Pulmonary artery endothelial cell (primary cell): ENCODE data around the gene PCDHA4. TPM values are rescaled to one million over a fixed set of nuclear protein-coding genes. Genes with fewer than 3 reads are reported as not detected.

Experiments used
- DNase-seq: peaks from one replicate; pipeline ENCODE4 v3.0.0-alpha.2; 2011; ENCODE audit warnings: low read depth, low spot score
- total RNA-seq: library from RNA; depleted of rRNA; stranded (reverse); fragments of >200 nt; gene quantifications from 2 replicates; pipeline ENCODE4 v1.2.3, GENCODE V29; 2014

PCDHA4 gene
- total RNA-seq, 1 donor from 2014 or later, result 0.26 TPM

- no peak for DNase-seq
These were observed 49.2 kb downstream of the PCDHA4 start, which contains the start of gene PCDHA10 for GRCh38 chr5:140855772-140856674. Gene PCDHA10, plus strand, starts transcription at chr5:140855897. Its CDS starts 152 bp downstream, at chr5:140856049.

DNA sequence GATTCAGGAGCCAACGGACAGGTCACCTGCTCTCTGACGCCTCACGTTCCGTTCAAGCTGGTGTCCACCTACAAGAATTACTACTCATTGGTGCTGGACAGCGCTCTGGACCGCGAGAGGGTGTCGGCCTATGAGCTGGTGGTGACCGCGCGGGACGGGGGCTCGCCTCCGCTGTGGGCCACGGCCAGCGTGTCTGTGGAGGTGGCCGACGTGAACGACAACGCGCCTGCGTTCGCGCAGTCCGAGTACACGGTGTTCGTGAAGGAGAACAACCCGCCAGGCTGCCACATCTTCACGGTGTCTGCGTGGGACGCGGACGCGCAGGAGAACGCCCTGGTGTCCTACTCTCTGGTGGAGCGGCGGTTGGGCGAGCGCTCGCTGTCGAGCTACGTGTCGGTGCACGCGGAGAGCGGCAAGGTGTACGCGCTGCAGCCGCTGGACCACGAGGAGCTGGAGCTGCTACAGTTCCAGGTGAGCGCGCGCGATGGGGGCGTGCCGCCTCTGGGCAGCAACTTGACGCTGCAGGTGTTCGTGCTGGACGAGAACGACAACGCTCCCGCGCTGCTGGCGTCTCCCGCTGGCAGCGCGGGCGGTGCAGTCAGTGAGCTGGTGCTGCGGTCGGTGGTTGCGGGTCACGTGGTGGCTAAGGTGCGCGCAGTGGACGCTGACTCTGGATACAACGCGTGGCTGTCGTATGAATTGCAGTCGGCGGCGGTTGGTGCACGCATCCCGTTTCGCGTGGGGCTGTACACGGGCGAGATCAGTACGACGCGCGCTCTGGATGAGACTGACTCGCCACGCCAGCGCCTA is 50.5 kb downstream of the PCDHA4 start:
- DNase-seq, result no peak

GRCh38 chr5:140857987-140858240 is 51.0 kb downstream of the PCDHA4 start:
- no peak for DNase-seq

DNA sequence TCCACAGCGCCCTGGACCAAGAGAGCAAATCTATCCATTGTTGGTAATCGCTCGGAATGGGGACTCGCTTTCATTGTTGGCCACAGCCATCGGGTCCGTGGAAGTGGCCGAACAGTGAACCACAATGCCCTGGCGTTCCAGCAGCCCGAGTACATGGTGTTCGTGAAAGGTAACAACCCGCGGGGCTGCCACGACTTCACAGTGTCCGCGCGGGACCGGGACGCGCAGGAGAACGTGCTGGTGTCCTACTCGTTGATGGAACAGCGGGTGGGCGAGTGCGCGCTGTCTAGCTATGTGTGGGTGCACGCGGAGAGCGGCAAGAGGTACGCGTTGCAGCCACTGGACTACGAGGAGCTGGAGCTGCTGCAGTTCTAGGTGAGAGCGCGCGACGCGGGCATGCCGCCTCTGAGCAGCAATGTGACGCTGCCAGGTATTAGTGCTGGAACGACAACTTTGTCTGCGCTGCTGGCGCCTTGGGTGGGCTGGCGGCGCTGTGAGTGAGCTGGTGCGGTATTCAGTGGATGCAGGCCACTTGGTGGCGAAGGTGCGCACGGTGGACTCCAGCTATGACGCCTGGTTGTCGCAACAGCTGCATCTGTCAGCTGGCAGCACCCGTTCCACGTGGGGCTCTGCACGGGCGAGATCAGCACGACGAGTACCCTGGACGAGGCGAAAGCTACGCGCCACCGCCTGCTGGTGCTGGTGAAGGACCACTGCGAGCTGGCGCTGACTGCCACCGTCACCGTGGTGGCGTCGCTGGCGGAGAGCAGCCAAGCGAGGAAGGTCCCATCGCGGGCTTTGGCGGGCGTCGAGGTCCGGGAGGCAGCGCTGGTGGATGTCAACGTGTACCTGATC is 55.8 kb downstream of the PCDHA4 start:
- no peak for DNase-seq

Other genes with a start within 250 kb of the PCDHA4 start
- gene SRA1, start 249.6 kb upstream of the PCDHA4 start, total RNA-seq, result 19.7 and 28.1 TPM in 2 replicates
- 5.1 and 5.5 TPM in 2 replicates for gene APBB3, start 242.5 kb upstream of the PCDHA4 start, total RNA-seq
- 22.6 and 30.7 TPM in 2 replicates for gene SLC35A4, start 242.2 kb upstream of the PCDHA4 start, total RNA-seq
- 0.26 and 0.49 TPM in 2 replicates for gene CD14, start 173.9 kb upstream of the PCDHA4 start, total RNA-seq
- gene TMCO6, start 167.6 kb upstream of the PCDHA4 start, total RNA-seq, result 13.5 and 13.9 TPM in 2 replicates
- 40.1 and 48.5 TPM in 2 replicates for gene NDUFA2, start 159.4 kb upstream of the PCDHA4 start, total RNA-seq
- gene IK, start 159.2 kb upstream of the PCDHA4 start, total RNA-seq, result 77.4 and 95.0 TPM in 2 replicates
- 29.9 and 39.3 TPM in 2 replicates for gene WDR55, start 142.2 kb upstream of the PCDHA4 start, total RNA-seq
- gene DND1, start 133.5 kb upstream of the PCDHA4 start, total RNA-seq, result 0.13 and 0.28 TPM in 2 replicates
- 92.7 and 110 TPM in 2 replicates for gene HARS1, start 115.7 kb upstream of the PCDHA4 start, total RNA-seq
- 26.9 and 39.8 TPM in 2 replicates for gene HARS2, start 115.6 kb upstream of the PCDHA4 start, total RNA-seq
- gene ZMAT2, start 106.6 kb upstream of the PCDHA4 start, total RNA-seq, result 53.5 and 75.7 TPM in 2 replicates
- gene PCDHA1, start 20.9 kb upstream of the PCDHA4 start, total RNA-seq, result 0.04 TPM in 1 of 2 replicates, not detected in the other
- gene PCDHA2, start 12.2 kb upstream of the PCDHA4 start, total RNA-seq, result 0.07 and 0.21 TPM in 2 replicates
- gene PCDHA3, start 6.0 kb upstream of the PCDHA4 start, total RNA-seq, result 0.18 and 0.26 TPM in 2 replicates
- gene PCDHA5, start 14.5 kb downstream of the PCDHA4 start, total RNA-seq, result 0.04 and 0.07 TPM in 2 replicates
- gene PCDHA6, start 20.9 kb downstream of the PCDHA4 start, total RNA-seq, result 0.40 and 0.88 TPM in 2 replicates
- 0.25 and 0.33 TPM in 2 replicates for gene PCDHA7, start 27.2 kb downstream of the PCDHA4 start, total RNA-seq
- gene PCDHA8, start 34.1 kb downstream of the PCDHA4 start, total RNA-seq, result under 0.01 and 0.04 TPM in 2 replicates
- 0.04 TPM in 1 of 2 replicates, not detected in the other for gene PCDHA9, start 41.3 kb downstream of the PCDHA4 start, total RNA-seq
- 0.07 and 0.35 TPM in 2 replicates for gene PCDHA10, start 48.8 kb downstream of the PCDHA4 start, total RNA-seq
- 0.04 and 0.07 TPM in 2 replicates for gene PCDHA11, start 61.9 kb downstream of the PCDHA4 start, total RNA-seq
- gene PCDHA12, start 68.2 kb downstream of the PCDHA4 start, total RNA-seq, result 0.07 TPM in 1 of 2 replicates, not detected in the other
- under 0.01 and 0.04 TPM in 2 replicates for gene PCDHA13, start 75.1 kb downstream of the PCDHA4 start, total RNA-seq
- gene PCDHAC1, start 119.2 kb downstream of the PCDHA4 start, total RNA-seq, result 0.07 TPM in 2 replicates
- gene PCDHAC2, start 159.4 kb downstream of the PCDHA4 start, total RNA-seq, result 2.0 and 2.5 TPM in 2 replicates
- not detected in 2 replicates for gene PCDHB1, start 244.3 kb downstream of the PCDHA4 start, total RNA-seq